NOMO-1 (cell line): ENCODE results near the gene BRI3BP.
"Not testable (repeated sequence)": the region's sequence is repeated elsewhere in the genome, so short reads cannot be mapped to it uniquely, and the experiment has no call there.

ENCODE experiments used
- DNase-seq, 2 experiments: peaks; one replicate each; lab custom pipeline; 2025; ENCODE audit not compliant: unreplicated experiment in 2 of 2; lab: John Stamatoyannopoulos, UW

Gene BRI3BP

DNA sequence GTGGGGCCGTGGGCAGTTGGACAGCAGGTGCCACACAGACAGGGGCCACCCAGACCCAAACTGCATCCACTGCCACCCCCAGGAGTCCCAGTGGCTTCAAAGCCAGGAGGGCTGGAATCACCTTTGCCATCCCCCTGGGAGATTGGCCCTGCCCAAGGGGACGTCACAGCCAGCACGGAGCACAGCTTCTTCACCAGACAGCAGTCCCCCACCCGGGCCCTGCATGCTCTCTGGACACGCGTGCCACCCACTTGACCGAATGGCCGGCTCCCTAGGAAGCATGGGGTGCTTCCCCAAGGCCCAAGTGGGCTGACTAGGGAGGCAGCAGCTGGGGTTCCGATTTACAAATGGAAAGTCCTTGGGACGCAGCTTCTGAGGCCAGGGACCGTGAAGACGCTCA is 21.8 kb upstream of the BRI3BP start:
- no peak for DNase-seq

DNA sequence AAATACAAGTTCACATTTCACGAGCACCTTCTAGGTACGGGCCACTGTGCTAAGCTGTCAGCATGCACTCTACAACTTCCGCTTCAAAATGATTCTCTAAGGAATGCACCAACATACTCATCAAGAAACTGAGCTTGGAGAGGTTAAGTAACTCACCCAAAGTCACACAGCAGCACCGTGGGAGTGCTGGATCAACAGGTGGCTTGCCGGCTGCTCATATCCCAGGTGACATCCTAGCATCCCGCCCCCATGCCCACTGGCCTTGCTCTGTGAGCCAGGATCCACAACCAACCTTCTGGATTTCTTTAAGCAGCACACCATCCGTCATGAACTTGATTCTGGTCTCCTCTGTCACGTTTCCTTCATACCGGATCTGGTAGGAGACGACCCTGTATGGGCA is 21.2 kb upstream of the BRI3BP start:
- no peak for DNase-seq

DNA sequence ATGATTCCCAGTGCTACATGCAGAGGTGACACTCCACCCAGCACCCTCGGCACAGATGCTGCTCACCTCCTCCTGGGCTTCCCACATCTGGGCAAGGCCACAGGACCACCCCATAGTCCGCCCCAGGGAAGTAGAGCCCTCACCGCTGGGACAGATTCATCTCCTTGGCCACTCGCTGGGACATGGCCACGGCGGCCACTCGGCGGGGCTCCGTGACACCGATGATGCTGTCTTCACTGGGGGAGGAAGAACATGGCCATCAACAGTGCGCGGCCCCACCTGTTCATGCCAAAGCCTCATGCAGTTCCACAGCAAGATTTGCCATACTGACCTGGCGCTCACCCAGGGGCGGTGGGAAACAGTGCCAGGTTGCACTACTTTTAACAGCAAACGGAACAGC is 18.2 kb upstream of the BRI3BP start:
- no peak for DNase-seq

DNA sequence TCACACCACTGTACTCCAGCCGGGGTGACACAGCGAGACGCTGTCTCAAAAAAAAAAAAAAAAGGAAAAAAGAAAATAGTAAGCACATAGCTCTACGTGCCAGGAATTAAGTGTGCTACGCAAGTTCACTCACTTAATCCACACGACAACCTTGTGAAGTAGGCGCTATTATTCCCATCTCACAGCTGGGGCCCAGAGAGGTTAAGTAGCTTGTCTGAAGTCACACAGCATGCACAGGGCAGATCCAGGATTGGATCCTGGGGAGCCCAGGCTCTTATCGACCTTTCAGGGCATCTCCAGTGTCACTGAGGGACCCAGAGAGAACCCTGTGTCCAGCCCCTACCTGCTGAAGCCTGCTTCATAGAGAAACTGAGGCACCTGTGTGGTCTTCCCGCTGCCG is 16.4 kb upstream of the BRI3BP start:
- no peak for DNase-seq

DNA sequence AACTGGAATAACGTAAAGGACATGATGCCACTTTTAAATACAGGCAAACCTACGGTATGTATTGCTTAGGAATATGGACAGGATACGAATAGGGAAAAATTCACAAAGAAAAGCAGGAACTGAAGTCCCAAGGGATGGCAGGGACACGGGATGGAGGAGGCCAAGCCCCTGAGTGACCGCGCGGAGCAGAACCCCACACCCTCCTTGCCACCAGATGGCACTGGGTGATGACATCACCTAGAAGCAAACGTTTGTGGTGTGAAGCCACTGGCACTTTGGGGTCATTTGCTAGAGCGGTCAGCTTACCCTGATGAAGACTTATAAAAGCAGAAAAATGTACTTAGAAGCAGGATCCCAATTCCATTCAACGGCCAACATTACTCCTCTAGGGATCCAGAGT is 13.9 kb upstream of the BRI3BP start:
- DNase-seq: no peak

DNA sequence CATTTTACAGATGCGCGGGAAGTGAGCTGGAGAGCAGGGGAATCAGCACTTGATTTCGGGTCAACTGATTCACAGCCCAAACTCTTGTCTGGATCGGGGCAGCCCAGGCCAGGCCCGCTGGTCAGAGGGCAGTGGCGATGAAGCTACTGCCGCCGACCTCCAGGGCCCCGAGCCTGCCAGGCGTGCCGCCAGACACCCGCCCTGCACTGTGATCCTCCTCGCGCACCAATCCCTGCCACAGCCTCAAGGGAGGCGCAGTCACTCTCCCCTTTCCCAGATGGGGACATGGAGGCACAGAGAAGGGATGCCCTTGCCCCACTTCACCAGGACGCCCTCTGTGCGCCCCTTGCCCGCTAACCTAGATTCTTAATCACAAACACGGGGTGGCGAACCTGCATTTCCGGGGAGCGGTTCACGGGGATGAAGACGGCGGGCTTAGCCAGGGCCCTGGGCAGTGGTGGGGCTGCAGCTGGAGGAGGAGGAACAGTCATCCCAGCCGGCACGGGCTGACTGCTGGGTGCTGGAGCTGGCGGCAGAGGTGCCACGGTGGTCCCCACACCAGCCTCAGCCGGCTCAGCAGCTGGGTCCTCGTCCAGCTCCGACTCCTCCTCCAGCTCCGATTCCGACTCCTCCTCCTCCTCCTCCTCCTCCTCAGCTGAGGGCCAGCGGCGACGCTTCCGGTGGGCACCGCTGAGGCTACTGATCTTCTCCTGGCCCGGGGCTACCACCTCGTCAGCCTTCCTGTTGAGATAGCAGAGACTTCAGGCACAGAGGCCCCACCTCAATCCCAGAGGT is 13.2 kb upstream of the BRI3BP start:
- DNase-seq: no peak

DNA sequence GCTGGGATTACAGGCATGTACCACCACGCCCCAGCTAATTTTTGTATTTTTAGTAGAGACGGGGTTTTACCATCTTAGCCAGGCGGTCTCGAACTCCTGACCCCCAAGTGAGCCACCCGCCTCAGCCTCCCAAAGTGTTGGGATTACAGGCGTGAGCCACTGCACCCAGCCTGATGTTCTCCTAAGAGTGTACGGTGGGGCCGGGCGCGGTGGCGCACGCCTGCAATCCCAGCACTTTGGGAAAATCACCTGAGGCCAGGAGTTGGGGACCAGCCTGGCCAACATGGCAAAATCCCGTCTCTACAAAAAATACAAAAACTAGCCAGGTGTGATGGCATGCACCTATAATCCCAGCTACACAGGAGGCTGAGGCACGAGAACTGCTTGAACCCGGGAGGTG is 6.6 kb upstream of the BRI3BP start:
- not testable (repeated sequence) for DNase-seq

DNA sequence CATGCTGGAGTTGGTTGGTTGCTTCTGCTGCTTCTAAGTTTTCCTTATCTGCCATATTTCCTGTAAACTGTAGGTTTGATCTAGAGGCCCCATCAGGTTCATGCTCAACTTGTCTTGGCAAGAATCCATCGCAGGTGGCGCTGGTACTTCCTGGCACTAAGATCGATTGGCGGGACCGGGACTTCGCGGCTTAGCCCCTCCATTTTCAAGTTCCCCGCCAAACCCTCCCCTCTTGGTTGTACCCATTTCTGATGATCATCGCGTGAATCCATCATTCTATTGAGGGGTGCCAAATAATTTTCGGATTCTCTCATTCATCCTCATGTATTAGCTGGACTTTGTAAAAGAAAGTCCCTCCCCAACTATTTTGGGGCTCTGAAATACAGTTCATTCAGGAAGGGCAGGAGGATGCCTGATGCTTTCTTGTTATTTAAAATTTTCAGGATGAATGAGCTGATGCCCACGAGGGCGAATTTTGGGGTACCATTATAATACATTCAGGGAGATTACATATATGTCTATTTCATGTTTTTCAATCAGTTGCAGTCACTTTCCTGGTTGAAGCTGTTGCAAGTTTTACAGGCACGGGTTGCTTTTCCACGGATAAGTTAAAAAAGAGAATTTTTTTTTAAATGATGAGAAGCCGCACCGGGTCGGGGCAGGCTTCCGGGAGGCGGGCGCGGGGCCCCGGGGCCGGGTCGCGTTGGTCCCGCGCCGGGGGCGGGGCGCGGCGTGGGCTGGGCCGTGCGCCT is 395 bp upstream of the BRI3BP start:
- DNase-seq: peak; percentile 85 to 87

DNA sequence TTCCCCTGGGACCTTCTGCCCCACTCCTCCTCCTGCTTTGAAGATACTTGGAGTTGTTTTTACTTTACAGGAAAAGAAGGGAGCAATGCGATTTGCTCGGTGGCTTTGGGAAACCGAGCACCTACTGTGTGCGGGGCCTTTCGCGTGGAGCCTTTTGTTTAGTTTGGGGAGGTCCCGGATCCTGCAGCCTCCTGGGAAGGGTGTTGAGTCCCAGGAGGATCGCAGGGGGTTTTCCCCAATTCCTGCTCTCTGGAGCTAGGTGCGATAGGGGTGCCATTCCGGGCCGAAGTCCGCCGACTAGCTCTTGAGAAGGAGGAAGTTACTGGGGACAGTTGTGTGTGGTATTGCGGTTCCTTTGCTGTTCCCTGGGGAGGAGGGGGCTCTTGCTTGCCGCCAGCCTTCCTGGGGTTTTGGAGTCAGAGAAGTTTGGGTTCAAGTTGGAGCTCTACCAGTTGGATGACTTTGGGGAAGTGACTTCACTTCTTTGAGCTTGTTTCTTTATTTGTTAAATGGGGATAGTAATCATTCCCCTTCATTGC is 1.1 kb downstream of the BRI3BP start:
- peak; percentile 68 to 78 for DNase-seq

DNA sequence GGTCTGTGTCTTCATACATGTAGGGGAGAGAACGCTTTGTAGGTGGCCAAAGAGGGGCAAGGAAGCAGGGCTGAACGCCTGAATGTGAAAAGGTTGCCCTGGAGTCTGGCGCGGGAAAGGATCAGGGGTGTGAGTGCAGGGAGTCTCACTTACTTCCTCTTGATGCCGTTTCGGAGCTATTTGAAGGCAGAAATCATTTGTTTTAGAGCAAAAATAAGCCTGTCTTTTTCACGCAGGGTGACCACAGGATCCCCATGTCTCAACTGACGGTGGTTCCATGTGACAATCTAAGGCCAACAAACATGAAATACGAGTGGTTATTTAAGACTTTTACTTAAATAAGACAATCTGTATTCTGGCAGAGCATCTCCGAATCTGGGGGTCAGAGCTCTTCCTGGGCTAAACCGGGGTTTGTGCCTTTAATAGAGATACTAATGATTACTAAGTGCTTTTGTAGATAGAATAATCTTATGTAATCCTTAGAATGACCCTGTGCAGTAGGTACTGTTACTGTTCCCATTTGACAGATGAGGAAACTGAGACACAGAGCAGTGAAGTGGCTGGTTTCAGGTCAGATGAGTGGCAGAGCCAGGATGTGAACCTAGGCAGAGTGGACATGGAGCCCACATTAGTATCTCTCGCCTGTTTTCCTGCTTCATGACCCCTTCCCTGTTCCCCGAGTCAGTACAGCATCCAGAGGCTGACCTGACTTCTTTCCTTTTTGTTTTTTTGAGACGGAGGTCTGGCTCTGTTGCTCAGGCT is 1.9 kb downstream of the BRI3BP start:
- peak; percentile 34 to 64 for DNase-seq

DNA sequence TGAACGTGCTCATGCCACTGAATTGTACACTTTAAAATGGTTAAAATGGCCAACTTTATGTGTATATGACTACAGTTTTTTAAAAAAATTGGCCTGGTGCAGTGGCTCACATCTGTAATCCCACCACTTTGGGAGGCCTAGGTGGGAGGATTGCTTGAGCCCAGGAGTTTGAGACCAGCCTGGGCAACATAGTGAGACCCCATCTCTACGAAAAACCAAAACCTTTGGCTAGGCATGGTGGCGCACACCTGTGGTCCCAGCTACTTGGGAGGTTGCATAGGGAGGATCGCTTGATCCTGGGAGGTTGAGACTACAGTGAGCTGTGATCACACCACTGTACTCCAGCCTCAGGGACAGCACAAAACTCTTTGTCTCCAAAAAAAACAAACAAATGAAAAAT is 5.3 kb downstream of the BRI3BP start:
- no peak for DNase-seq

DNA sequence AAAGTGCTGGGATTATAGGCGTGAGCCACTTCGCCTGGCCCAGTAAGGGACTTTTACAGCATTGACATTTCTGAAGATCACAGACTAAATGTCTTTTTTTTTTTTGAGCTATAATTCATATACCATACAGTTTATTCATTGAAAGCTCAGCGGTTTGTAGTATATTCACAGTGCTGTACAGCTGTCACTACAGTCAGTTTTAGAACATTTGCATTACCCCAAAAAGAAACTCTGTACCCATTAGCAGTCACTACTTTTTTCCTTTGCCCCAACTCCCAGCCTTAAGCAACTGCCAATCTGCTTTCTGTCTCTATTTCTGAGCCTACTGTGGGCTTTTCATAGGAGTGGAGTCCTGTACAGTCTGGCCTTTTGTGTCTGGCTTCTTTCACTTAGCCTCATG is 8.2 kb downstream of the BRI3BP start:
- no peak for DNase-seq

DNA sequence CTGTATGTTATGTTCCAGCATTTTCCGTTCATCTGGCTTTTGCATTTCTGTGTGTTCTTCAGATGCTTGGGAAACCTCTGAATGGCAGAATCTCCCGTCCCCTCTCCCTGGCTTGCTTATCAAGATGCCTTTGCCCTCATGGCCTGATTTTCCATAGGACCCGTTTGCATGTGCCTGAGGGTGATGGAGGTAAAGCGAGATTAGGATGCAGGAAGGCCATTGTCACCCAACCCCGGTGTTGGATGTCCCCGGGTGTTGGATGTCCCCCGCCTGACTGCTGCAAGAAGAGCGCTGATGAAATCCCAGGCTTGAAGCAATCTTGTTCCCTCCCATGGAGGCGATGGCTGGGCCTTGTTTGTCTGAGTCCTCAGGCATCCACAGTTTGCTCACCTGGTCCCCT is 9.6 kb downstream of the BRI3BP start:
- no peak for DNase-seq

DNA sequence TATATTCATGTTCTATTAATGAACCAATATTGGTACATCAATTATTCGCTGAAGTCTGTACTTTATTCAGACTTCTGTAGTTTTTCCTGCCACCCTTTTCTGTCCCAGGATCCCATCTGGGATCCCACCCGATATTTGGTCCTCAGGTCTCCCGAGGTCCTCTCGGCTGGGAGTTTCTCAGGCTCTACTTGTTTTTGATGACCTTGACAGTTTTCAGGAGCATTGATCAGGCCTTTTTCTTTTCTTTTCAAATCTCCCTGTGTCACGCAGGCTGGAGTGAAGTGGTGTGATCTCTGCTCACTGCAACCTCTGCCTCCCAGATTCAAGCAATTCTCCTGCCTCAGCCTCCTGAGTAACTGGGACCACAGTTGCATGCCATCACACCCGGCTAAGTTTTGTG is 11.2 kb downstream of the BRI3BP start:
- DNase-seq: no peak

DNA sequence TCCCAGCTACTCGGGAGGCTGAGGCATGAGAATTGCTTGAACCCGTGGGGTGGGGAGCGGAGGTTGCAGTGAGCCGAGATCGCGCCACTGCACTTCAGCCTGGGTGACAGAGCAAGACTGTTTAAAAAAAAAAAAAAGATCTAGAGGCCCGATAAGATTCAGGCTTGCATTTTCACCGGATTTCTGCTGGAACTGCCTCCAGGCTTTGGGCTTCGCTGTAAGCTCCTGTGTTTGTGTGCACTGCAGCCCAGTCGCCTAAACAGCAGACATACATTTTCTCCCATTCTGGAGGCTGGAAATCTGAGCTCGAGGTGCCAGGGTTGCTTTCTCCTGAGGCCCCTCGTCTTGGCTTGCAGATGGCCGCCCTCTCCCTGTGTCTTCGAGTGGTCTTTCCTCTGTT is 12.2 kb downstream of the BRI3BP start:
- DNase-seq: no peak

DNA sequence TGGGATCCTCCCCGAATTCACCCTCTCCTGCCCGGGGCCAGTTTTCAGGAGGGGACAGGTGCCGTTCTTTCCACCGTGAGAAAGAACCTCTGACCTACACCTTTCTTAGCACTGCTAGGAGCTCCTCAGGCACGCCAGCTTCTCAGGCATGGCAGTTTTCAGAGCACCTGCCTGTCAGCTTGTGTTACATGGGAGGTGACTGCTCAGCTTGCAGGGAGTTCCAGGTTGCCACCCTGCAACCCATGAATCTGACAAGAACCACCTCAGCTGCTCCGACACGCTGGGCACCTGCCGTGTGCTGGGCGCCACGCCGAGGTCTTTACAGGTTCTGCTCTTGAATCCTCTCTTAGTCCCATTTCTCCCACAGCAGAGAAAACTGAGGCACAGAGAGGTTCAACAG is 12.9 kb downstream of the BRI3BP start:
- DNase-seq: no peak

DNA sequence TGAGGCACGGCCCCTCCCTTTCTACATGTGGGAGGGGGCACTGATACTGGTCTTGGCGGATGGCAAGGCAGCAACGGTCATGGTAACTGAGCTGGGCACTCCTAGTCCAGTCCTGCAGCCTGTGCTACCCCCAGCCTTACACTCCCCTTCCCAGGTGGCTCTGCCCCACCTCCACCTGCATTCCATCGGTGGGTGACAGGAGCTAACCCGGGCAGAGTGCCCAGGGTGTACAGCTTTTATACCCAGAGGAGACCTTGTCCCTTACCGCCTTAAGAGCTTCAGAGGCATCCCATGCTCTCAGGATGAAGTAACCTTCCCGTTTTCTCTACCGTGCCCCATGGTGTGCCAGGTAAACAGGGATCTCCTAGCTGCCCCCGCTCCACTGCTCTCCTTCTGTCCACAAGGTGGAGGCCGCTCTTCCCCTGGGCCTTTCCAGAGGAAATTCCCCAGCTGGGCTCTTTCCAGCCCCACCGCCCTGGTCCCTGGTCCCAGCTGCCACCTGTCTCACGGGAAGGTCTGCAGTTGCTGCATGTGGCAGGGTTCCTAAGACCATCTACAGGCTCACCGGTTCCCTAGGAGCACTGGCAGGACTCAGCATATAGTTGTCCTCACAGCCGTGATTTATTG is 20.5 kb downstream of the BRI3BP start:
- DNase-seq: no peak

DNA sequence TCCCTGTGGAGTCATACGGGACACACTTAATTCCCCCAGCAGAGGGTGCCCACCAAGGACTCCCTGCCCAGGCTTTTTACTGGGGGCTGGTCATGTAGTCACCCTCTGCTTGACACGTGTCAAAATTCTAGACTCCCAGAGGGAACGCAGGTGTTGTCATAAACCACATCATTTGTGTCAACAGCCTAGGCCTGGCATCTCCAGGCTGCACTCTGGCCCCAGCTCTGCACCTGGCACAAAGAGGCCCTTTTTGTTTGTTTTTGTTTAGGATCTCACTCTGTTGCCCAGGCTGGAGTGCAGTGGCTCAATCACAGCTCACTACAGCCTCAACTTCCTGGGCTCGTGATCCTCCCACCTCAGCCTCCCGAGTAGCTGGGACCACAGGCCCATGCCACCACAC is 21.1 kb downstream of the BRI3BP start:
- no peak for DNase-seq

DNA sequence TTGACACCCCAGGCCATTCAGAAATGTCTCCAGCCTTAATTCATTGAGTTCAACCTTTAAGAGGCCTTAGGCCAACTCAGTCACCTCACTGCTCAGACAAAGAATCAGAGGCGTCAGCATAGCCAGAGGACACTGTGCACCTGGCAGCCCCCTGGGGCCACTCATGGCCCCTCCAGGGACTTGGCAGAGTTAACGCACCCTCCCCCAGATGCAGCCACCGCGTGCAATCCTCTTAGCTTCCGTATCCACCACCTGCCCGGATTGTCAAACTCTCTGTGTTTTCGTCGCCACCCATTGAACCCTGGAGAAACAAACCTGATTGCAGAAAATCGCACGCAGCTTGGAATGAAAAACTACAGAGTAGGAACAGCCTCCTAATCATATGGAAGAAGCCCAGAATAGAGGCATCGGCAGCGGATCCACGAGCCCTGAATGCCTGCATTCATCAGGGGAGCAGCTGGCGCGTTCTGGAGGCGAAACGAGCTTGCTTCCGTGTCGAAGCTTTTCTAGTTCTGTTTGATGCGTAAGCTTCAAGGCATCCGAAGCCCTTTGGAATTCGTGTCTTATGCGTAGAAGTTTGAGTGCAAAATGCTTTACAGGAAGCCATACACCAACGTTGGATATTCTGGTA is 22.4 kb downstream of the BRI3BP start:
- no peak for DNase-seq

DNA sequence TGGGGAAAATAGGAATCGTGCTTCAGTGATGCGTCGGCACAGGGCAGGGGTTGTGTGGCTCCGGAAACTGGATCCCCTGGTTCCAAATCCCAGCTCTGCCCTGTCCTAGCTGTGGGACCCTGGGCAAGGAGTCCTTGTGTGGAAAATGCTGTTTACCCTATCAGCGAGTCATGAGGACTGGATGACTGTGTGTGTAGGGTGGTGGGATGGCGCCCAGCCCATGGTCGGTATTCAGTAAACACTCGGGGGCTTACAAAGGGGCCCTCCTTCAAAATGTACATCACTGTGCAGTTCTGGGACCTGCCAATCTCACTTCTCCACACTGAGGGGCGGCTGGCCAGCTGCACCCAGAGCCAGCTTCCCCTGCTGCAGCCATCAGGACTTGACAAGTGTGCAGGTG is 24.4 kb downstream of the BRI3BP start:
- DNase-seq: no peak
